Stimulated activated CD4-positive, alpha-beta T cell treated with anti-CD3 and anti-CD28 coated beads, Interleukin-12 subunit alpha, Interleukin-12 subunit beta, amount 100 ng/mL, for 4 hours (primary cell): Measurements from ENCODE around the gene ITPK1.

ENCODE experiments used
- DNase-seq: peaks from one replicate; pipeline ENCODE4 v3.0.0-alpha.2; 2020

The ITPK1 gene

DNA sequence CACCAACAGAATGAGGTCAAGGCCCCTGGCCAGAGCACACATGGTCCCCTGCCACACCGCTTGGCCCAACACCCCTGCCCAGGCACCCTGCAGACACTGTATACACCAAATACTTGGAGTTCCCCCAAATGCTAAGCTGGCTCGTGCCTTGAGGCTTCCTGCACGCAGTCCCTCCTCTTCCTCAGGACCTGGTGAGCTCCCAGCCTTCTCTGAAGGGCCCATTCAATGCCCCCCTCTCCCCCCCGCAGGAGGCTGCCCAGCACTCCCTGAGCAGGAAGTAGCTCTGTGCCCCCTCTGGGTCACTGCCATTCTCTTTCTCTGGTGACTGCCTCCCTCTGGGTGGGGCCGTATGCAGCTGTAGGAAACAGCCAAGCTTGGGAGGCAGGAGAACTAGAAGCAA is 75.3 kb downstream of the ITPK1 start:
- no peak for DNase-seq

DNA sequence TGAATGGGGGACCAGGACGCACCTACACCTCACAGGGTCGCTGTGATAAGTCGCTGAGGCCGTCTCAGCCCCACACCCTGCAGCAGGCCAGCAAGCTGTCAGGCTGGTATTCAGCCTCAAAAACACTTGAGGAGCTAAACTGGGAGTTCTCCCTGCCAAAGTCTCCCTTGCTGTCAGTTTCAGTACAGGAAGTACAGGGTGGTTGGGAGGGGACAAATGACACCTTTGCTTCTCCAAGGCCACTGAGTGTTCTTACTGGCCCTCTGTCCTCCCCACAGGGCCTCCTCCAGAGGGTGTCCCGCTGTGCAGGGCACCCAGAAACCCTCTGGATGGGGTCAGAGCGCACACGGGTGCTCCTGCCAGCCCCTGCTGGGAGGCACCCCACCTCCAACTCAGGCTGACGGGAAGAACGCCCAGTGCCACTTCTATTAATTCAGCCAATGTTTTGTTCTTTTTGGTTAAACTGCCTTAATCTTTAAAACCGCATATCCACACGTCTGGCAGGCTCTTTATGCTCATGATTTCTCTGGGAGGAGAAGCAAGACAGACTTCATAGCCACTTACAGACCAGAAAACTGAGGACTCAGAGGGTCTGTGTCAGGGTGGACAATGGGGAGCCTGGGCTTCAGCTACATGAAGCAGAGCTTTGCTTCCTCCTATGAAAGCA is 75.9 kb downstream of the ITPK1 start:
- no peak for DNase-seq

DNA sequence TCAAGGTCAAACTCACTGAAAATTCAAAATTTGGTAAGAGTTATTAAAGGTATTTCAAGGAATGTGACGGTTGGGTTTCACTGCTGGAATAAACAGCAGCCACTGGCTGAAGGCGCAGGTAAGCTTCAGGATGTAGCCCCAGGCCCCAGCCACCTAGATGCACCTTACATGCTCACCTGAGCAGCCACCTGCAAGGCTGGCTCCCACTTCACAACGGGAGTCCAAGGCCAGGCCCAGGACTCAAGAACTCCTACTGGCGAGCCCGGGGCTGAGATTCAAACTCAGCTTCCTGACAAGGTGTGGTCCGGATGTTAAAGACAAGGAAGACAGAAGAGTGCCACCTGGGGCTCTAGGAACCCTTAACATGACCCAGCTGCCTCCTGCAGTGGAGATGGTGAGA is 78.4 kb downstream of the ITPK1 start:
- no peak for DNase-seq

DNA sequence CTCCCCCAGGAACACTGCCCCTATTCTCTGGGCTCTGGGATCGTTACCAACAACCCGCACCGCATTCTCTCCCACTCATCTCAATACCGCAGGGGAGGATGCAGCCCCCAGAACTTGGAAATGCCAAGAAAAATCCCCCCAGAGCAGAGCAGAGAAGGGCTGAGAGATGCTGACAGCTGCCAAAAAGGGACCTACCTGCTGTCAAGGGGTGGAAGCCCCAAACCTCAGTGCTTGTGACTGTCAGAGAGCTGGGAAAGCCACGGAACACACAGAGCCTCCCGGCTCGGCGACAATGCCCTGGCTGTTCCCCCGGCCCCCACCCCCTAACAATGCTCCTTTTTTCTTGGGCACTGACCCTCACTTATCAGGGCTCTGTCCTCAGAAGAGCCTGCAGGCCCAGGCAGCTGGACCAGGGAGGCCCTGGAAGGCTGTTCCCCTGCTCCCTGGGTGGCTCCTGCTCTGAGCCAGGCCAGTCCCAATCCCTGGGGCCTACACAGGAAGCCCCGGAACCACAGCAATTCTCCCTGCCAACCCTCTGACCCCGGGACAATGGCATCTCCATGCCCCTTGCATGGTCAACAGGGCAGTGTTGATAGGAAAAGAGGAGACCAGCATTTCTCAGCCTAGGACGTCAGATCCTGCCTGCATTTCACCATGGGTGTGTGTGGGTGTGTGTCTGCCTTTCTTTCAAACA is 78.9 kb downstream of the ITPK1 start:
- no peak for DNase-seq

DNA sequence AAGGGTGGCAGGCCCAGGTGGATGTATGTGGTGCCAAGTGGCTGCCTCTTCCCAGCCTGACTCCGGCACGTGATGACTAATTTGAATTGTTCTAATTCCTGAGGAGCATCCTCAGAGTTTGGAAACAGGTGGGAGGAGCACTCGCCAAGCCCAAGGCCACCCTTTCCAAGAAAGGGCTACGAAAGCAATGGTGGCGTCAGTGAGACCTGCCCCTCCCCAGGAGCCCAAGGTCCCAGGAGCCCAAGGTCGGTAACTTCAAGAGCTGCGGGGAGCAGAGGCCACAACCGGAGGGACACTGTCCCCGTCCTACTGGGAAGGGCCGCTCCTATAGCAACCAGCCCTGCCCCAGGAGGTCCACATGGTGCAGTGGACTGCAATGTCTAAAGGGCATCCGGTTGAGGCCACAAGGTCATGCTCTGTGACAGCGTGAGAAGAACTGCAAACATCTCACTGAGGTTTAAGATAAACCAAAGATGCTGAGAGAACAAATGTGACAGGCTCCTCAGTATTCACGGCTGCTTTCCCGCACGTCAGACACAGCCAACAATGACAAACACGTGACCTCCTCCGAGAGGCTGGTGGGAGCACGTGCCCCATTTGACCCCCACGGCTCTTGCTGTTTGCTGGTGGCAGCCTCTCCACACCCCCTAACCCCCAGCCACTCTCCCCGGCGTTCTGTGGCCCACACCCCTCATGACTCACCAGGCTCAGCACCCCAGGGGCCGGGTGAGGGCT is 79.6 kb downstream of the ITPK1 start:
- no peak for DNase-seq

DNA sequence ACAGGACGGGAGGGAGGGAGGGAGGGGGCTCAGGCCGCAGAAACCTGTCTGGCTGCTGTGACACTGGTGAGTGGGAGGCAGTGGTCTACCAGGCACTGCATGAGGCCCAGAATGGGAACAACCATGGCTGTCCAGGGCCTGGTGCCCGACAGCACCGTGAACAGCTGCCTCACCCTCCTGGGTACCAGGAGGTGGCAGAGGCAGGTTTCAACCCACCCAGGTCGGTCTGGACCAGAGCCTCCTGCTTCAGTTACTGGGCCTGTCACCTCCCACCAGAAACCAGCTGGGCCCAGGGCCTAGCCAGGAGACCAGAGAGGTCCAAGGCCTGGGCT is 80.2 kb downstream of the ITPK1 start:
- no peak for DNase-seq

DNA sequence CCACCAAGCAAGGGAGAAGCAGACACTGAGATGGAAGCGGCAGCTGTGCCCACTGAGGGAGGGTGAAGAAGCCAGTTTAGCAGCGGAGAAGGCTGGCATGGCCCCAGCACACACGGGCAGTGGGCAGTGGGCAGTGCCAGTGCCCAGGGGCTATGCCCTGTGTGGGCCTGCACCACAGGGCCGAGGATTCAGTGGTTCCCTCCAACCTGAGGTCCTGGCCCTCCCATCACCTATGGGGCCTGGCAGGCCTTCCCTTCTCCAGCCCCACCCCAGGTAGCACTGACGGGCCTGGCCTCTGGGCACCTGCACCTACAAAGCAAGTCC is 81.1 kb downstream of the ITPK1 start:
- DNase-seq, result no peak

DNA sequence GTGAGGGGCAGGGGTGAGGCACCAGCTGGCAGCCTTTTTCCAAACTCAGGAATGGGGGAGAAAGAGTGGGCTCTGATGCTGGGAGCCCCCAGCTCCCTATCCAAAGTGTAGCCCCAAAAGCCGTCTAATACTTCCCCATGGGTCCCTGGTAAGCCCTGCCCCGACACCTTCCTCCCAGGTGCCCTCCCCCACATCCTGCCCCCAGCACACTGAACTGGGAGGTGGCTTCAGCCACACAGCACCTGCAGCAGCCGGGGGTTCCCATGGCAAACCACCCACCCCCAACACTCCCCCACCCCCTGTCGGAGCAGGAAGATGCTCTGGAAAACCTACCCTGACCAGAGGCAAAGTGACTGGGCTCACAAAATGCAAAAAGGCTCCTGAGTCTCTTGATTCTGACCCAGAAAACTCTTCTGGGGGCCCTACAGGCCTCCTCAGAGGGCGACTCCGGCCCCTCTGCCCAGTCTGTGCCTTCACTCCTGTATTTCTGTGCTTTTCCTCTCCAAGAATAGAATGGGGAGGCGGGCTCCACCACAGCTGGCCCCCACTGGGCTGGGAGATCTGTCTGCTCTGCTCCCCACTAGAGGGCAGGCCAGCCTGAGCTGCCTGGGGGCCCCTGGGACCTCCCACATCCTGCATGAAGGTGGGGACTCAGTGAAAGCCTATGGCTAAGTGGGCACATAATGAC is 81.6 kb downstream of the ITPK1 start:
- peak; percentile 17 for DNase-seq

DNA sequence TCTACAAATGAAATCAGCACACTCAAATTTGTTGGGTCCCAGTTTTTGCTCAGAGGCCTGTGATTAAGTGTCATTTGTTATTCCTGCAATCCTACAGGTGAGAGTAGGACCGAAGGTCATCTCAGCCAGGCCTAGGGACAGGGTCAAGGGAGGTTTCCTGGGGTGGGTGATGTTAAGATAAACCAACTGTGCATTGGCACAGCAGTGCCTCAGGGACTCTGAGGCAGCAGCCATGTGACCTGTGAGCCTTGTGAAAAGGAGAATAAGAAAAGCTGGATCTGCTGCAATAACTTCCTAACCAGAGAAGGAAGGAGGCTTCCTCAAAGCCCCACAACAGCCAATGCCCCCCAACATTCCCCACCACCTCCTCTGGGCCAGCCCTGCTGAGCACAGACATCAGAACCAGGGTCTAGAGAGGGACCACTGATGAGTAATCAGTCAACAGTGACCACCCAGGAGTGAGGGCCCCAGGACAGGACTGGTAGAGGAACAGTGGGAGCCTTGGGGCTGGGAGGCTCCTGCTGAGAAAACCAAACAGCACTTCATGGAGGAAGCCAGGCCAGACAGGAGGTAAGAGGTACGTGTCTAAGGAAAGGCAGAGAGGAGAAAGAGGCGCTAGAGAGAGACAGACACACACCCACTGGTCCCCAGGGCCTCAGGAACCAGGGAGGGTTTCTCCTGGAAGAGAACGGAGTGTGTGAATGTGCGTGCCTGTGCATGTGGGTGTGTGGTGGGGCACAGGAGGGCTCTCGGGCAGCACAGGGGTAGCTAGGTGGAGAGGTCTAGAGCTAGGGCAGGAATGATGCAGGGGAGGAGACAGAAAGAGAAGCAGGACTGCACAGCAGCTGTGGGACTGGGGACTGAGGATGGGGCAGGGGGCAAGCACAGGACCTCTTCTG is 82.4 kb downstream of the ITPK1 start:
- no peak for DNase-seq

DNA sequence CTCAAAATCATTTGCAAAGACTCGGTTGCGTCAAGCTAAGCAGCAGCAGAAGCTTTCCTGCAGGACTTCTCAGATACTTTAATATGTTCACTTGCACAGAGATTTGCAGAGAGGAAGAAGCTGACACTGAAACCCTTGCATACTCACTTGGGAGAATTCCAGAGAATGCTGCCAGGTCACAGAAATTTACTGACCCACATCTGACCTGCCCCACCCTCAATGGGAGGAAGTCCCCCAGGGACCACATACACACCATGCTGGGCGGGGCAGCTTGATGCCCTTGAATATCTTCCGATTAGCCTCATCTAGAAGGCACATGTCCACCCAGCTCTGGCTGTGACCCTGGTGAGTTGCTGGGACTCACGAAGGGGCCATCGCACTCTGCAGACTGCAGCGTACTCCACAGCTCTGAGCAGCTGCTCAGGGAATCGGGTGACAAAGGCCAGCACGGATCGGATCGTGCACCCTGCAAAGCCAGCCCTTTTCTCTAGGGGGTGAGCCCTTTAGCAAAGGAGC is 83.2 kb downstream of the ITPK1 start:
- DNase-seq, result no peak

DNA sequence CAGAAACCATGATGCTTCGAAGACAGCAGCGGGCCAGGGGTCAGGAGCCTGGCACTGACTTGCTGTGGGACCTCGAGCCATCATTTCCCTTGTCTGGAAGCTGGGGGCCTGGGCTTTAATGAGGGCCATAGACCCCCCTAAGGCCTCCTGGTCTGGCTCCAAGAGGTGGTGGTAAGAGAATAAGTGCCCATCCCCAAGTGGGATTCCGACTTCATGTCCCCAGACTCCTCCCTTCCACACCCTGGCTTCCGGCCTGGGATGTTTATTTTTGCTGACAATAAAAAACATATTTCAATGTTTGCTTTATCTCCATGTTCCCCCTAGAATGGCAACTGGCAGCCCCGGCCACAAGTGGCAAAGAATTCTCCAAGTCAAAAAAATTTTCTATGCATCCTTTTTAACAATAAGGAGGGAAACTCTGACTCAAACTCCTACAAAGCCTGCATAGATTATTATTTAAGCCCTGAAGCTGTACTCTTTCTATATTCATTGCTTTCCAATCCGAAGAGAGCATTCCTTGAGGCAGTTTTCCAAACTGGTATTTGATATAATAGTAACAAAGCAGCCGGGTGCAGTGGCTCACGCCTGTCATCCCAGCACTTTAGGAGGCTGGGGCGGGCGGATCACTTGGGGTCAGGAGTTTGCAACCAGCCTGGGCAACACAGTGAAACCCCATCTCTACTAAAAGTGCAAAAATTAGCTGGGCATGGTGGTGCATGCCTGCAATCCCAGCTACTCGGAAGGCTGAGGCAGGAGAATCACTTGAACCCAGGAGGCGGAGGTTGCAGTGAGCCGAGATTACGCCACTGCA is 84.0 kb downstream of the ITPK1 start:
- no peak for DNase-seq

DNA sequence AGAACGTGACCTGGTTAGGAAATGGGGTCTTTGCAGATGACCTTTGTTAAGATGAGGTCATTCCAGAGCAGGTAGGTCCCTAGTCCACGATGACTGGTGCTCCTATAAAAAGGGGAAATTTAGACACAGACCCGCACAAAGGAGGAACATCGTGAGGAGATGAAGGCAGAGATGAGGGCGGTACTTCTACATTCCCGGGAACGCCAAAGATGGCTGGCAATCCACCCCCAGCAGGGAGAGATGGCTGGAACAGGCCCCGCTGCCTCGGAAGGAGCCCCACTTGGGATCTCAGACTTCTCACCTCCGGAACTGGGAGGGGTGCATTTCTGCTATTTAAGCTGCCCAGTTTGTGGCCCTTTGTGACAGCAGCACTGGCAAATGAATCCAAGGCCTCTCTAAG is 85.0 kb downstream of the ITPK1 start:
- no peak for DNase-seq

DNA sequence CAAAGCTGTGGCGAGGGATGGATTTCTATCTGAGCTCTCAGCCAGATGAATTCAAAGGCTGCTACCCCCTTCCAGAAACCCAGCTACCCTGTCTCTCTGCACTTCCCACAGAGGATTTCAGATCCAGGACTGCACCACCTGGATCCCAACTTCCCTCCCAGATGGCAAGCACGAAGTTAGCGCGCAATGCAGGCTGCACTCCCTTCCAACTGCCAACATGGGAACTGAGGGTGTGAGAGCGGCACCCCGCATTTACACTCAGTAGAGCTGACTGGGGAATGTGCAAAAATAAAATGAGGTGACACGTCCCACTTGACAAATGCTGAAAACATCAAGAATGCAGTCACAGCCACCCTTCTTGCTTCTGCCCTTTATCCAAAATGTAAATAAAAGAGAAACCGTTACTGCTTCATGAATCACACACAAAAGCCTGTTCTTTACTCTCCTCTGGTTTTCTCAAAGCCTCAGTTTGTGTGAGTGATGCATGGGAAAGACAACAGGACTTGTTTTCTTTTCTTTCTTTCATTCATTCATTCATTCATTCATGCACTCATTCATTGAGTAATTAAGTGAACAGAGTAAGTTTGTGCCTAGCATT is 85.7 kb downstream of the ITPK1 start:
- no peak for DNase-seq

DNA sequence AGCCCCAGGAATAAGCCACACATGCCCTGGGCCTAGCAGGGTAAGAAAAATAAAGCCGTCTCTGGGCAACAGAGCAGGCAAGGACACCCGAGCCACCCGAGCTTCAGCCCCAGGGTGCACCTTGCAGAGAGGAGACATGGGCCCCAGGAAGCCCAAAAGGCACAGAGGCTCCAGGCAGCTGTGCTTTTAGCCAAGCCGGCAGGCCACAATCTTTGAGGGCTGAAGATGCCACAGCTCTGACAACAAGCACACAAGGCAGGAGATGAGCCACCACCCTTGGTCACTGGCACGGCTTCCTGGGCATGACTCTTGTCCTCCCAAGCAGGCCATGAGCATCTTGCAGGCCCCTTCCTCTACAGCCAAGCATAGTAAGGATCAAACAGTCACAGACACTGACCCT is 86.3 kb downstream of the ITPK1 start:
- no peak for DNase-seq

DNA sequence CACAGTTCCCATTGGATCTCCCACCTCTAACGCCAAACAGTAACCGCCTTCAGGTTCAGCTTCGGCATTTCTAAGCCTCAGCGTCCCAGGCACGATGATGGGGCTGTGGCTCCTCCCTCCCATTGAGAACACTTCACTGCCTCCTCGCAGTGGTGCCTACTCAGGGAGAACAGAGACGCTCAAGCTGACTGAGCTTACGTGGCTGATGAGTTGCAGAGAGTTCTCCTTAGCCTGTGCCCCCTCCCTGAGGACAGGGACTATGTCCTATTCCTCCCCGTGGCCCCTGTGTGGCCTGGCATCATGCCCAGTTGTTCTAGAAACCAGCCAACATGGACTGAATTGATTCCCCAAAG is 87.0 kb downstream of the ITPK1 start:
- DNase-seq, result no peak

DNA sequence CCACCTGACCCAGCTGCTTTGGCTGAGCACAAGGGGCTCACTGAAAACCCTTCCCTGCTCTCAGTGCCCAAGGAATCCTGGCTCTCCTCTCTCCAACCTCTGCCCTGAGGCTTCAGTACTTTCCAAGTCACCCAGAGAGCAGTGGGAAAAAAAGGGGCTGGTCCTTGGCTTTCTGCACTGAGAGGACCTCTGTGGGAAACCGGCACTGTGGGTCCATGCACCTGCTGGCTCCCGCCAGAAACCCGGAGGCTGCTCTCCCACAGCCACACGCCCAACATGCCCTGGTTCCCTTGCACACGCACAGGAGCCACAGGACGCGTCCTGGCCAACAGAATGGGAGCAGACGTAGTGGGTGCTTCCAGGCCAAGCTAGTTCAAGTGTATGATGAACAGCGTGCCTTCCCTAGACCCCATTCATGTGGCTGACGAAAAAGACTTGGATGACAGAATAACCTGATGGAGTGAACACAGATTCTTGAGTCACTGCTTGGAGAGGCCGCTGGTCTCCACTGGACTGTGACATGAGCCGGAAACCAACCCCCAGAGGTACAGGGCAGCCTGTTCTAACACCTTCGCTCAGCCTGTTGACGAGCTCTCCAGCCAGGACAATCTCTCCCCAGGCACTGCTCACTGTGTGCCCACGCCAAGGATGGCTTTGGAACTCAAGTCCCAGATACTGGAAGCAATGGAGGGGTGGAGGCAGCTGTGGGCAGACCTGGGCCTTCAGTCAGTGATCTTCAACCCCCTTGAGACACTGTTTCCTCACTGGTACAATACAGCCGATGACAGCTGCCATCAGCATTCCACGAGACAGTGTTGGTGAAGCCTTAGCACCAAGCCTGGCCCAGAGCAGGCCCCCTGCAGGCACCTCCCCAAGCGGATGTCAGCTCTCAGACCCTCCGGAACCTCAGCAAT is 87.7 kb downstream of the ITPK1 start:
- DNase-seq, result no peak

DNA sequence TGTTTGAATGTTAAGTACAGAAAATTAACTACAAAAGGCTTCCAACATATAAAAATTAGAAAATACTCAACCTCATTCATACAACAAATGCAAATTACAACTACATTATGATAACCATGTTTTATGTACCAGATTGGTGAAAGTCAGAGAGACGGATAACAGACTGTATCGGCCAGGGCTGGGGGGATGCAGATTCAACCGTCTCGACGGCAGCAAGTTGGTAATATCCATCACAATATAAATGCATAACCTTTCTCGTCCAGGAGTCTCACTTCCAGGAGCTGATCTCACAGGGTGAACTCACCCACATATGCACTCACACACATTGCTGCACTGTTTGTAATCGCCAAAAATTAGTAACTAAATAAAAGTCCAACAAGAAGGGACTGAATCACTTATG is 89.4 kb downstream of the ITPK1 start:
- DNase-seq, result no peak

DNA sequence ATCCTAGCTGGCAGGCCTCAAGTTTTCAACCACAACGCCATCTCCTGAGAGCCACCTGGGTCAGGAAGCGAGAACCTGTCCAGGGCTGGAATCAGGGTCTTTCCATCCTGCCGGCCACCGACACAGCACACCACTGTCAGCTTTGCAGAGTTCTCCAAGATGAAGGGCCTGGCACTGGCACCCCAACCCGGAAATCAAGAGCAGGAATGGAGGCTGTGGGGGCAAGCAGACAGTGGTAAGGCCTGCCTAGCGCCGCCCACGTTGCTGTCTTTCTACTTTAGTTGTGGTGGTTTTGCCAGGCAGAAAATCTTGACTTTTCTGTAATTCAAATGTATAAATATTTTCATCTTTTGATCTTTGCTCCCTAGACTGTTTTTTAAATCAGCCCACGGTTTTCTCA is 90.7 kb downstream of the ITPK1 start:
- DNase-seq, result peak; percentile 6

DNA sequence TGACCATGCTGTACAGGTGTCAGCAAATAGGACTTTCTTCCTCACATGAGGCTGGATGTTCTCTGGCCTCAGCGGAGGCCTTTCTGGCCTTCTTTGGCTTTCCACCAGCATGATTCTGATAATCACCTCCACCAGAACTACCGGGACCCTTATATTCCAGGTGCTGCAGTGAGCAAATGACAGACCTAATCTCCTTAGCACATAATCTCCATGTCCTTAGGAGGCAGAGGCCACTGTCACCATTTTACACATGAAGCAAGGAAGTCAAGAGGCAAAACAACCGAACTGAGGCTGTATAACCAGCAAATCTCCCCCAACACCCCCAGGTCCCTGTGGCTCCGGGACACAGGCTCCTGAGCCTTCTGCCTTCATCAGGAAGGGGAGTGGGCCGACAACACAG is 91.2 kb downstream of the ITPK1 start:
- no peak for DNase-seq

DNA sequence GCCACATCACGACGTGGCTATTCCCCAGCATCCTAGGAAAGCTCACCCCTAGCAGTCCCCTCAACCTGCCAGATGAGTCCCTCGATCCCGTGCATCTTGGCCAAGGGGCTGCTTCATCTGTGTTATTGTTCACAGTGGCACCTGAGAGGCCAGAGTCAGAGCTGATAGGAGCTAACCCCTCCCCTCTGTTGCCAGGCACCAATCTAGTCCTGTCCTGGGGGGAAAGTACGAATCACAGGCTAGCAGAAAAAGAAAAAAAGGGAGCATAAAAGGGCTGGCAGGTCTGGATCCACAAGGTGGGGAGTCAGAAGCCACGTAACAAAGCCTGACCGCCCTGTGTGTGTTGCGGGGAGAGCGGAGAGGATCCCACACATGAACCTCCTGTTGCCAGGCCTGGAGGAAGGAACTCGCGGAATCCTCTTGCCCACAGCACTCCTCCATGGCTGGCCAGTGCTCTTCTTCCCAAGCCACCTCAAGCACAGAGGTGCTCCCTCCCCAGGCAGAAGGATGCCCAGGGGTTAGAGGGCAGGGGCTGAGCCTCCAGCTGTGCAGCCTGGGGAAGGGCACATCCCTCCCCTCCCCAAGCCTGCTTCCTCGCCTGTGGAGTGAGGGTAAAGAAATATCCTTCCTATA is 91.8 kb downstream of the ITPK1 start:
- DNase-seq, result no peak
